ENCODE data around the gene EPHX1. TPM values are rescaled to one million over a fixed set of nuclear protein-coding genes. Genes with fewer than 3 reads are reported as not detected.
"Not testable (repeated sequence)": the region's sequence is repeated elsewhere in the genome, so short reads cannot be mapped to it uniquely, and the experiment has no call there.

The EPHX1 gene
- total and polyA plus RNA-seq, 4 donors, result 36.4 to 95.4 (median 60.7) TPM

GRCh38 chr1:225882694-225883615, 73.0 kb downstream of the EPHX1 start:
- peak in 3 of 6 donors; percentile 8 to 63 (median 22) for DNase-seq (ENCODE audit: low read depth in 4 of 6, low spot score in 6 of 6)

GRCh38 chr1:225883616-225884265, 73.8 kb downstream of the EPHX1 start:
- Histone ChIP-seq H3K27me3 (ENCODE audit: control insufficient read depth, insufficient read depth, low read length) (peaks cover 18% of the 10 kb centered on the region), H3K4me1 (ENCODE audit: control insufficient read depth, insufficient read depth, low read length) (peaks cover 47% of the 10 kb centered on the region), H3K36me3 (ENCODE audit: control insufficient read depth, insufficient read depth, low read length) (peaks cover 3% of the 10 kb centered on the region), H3K27ac (ENCODE audit: low read depth, low read length) (no peak overlapping the region), H3K4me3 (ENCODE audit: low read depth, low read length) (no peak overlapping the region), H3K9me3 (ENCODE audit: control insufficient read depth, insufficient read depth, low read length) (no peaks in the 10 kb centered on the region)
- WGBS (ENCODE audit: insufficient coverage), result 85% methylated on average over 3 of the region's 11 CpGs
- DNase-seq (ENCODE audit: low read depth in 4 of 6, low spot score in 6 of 6), result no peak

More at GRCh38 chr1:225882694-225883615, 73.0 kb downstream of the EPHX1 start:
- 9% methylated on average over 63 of the region's 63 CpGs for WGBS (ENCODE audit: insufficient coverage)
- peak overlapping the region; percentile 90 for H3K4me3 ChIP-seq (ENCODE audit: low read depth, low read length)
- peak overlapping the region; percentile 71 for H3K27ac ChIP-seq (ENCODE audit: low read depth, low read length)
- H3K4me1 ChIP-seq (ENCODE audit: control insufficient read depth, insufficient read depth, low read length), result peaks cover 51% of the 10 kb centered on the region
- H3K36me3 ChIP-seq (ENCODE audit: control insufficient read depth, insufficient read depth, low read length), result peaks cover 3% of the 10 kb centered on the region
- no peaks in the 10 kb centered on the region for H3K9me3 ChIP-seq (ENCODE audit: control insufficient read depth, insufficient read depth, low read length)
- H3K27me3 ChIP-seq (ENCODE audit: control insufficient read depth, insufficient read depth, low read length), result peaks cover 18% of the 10 kb centered on the region

- WGBS (ENCODE audit: insufficient coverage), result 92% methylated on average over 6 of the region's 6 CpGs
- no peaks in the 10 kb centered on the region for H3K36me3 ChIP-seq (ENCODE audit: control insufficient read depth, insufficient read depth, low read length)
- no peak overlapping the region for H3K4me3 ChIP-seq (ENCODE audit: low read depth, low read length)
- no peaks in the 10 kb centered on the region for H3K9me3 ChIP-seq (ENCODE audit: control insufficient read depth, insufficient read depth, low read length)
- H3K27me3 ChIP-seq (ENCODE audit: control insufficient read depth, insufficient read depth, low read length), result peaks cover 18% of the 10 kb centered on the region
- H3K4me1 ChIP-seq (ENCODE audit: control insufficient read depth, insufficient read depth, low read length), result peaks cover 32% of the 10 kb centered on the region
- no peak overlapping the region for H3K27ac ChIP-seq (ENCODE audit: low read depth, low read length)
- no peak for DNase-seq (ENCODE audit: low read depth in 4 of 6, low spot score in 6 of 6)
Measured at GRCh38 chr1:225885336-225885735, 75.4 kb downstream of the EPHX1 start.

- no peak overlapping the region for H3K27ac ChIP-seq (ENCODE audit: low read depth, low read length)
- no peaks in the 10 kb centered on the region for H3K36me3 ChIP-seq (ENCODE audit: control insufficient read depth, insufficient read depth, low read length)
- peaks cover 23% of the 10 kb centered on the region for H3K4me1 ChIP-seq (ENCODE audit: control insufficient read depth, insufficient read depth, low read length)
- no peak for DNase-seq (ENCODE audit: low read depth in 4 of 6, low spot score in 6 of 6)
- peaks cover 18% of the 10 kb centered on the region for H3K27me3 ChIP-seq (ENCODE audit: control insufficient read depth, insufficient read depth, low read length)
- H3K4me3 ChIP-seq (ENCODE audit: low read depth, low read length), result no peak overlapping the region
- WGBS (ENCODE audit: insufficient coverage), result 91% methylated on average over 16 of the region's 19 CpGs
- no peaks in the 10 kb centered on the region for H3K9me3 ChIP-seq (ENCODE audit: control insufficient read depth, insufficient read depth, low read length)
Measured at GRCh38 chr1:225886159-225887029, 76.5 kb downstream of the EPHX1 start.

- H3K4me3 ChIP-seq (ENCODE audit: low read depth, low read length), result no peak overlapping the region
- peaks cover 17% of the 10 kb centered on the region for H3K4me1 ChIP-seq (ENCODE audit: control insufficient read depth, insufficient read depth, low read length)
- H3K36me3 ChIP-seq (ENCODE audit: control insufficient read depth, insufficient read depth, low read length), result no peaks in the 10 kb centered on the region
- H3K27ac ChIP-seq (ENCODE audit: low read depth, low read length), result no peak overlapping the region
- DNase-seq (ENCODE audit: low read depth in 4 of 6, low spot score in 6 of 6), result no peak
- H3K9me3 ChIP-seq (ENCODE audit: control insufficient read depth, insufficient read depth, low read length), result no peaks in the 10 kb centered on the region
- 75% methylated on average over 2 of the region's 7 CpGs for WGBS (ENCODE audit: insufficient coverage)
- H3K27me3 ChIP-seq (ENCODE audit: control insufficient read depth, insufficient read depth, low read length), result peaks cover 12% of the 10 kb centered on the region
Measured at GRCh38 chr1:225887030-225887314, 77.0 kb downstream of the EPHX1 start.

- H3K4me3 ChIP-seq (ENCODE audit: low read depth, low read length); H3K27me3 ChIP-seq (ENCODE audit: control insufficient read depth, insufficient read depth, low read length); H3K9me3 ChIP-seq (ENCODE audit: control insufficient read depth, insufficient read depth, low read length); H3K27ac ChIP-seq (ENCODE audit: low read depth, low read length); DNase-seq (ENCODE audit: low read depth in 4 of 6, low spot score in 6 of 6); H3K36me3 ChIP-seq (ENCODE audit: control insufficient read depth, insufficient read depth, low read length): not testable (repeated sequence)
- 20% methylated on average over 19 of the region's 56 CpGs for WGBS (ENCODE audit: insufficient coverage)
- H3K4me1 ChIP-seq (ENCODE audit: control insufficient read depth, insufficient read depth, low read length), result peaks cover 11% of the 10 kb centered on the region
Measured at GRCh38 chr1:225887554-225888288, 77.8 kb downstream of the EPHX1 start.

GRCh38 chr1:225888289-225888897, 78.5 kb downstream of the EPHX1 start:
- 85% methylated on average over 13 of the region's 18 CpGs for WGBS (ENCODE audit: insufficient coverage)
- Histone ChIP-seq H3K27ac (ENCODE audit: low read depth, low read length) (no peak overlapping the region), H3K36me3 (ENCODE audit: control insufficient read depth, insufficient read depth, low read length) (no peaks in the 10 kb centered on the region), H3K9me3 (ENCODE audit: control insufficient read depth, insufficient read depth, low read length) (no peaks in the 10 kb centered on the region), H3K4me1 (ENCODE audit: control insufficient read depth, insufficient read depth, low read length) (peaks cover 4% of the 10 kb centered on the region), H3K27me3 (ENCODE audit: control insufficient read depth, insufficient read depth, low read length) (peaks cover 5% of the 10 kb centered on the region), H3K4me3 (ENCODE audit: low read depth, low read length) (no peak overlapping the region)
- no peak for DNase-seq (ENCODE audit: low read depth in 4 of 6, low spot score in 6 of 6)

GRCh38 chr1:225888898-225889601, 79.1 kb downstream of the EPHX1 start, which contains the start of gene LEFTY1:
Gene LEFTY1 (minus strand): TSS chr1:225889146. CDS start chr1:225889066, 80 bp downstream.
- Histone ChIP-seq H3K27ac (ENCODE audit: low read depth, low read length) (no peak within 1 kb of the TSS), H3K4me1 (ENCODE audit: control insufficient read depth, insufficient read depth, low read length) (no peaks in the 10 kb centered on the region), H3K9me3 (ENCODE audit: control insufficient read depth, insufficient read depth, low read length) (no peaks in the 10 kb centered on the region), H3K27me3 (ENCODE audit: control insufficient read depth, insufficient read depth, low read length) (peaks cover 5% of the 10 kb centered on the region), H3K4me3 (ENCODE audit: low read depth, low read length) (no peak within 1 kb of the TSS), H3K36me3 (ENCODE audit: control insufficient read depth, insufficient read depth, low read length) (no peaks in the 10 kb centered on the region)
- 67% methylated on average over 11 of the region's 11 CpGs for WGBS (ENCODE audit: insufficient coverage)
- DNase-seq (ENCODE audit: low read depth in 4 of 6, low spot score in 6 of 6), result no peak
